Stomach (tissue), 4 donors: ENCODE data around the gene KCNAB1.

Source experiments
- EP300 ChIP-seq: sonication (generic); formaldehyde crosslinking; IDR thresholded peaks from one replicate; pipeline ENCODE4 v1.6.1; 2017; ENCODE audit warnings: antibody characterized with exemption
- POLR2A ChIP-seq, 4 donors: fragments of 450-650 bp; IDR thresholded peaks; one replicate each; pipeline ENCODE4 v1.6.1; 2016; ENCODE audit warnings: antibody characterized with exemption in 4 of 4, control low read depth in 2 of 4, mild to moderate bottlenecking in 1 of 4, moderate library complexity in 1 of 4
- TF ChIP-seq, protein P1 (sequence below), 7 experiments: fragments of 450-650 bp in 4 of 7; fragments of 200-600 bp in 3 of 7; sonication (generic) in 3 of 7; IDR thresholded peaks; one replicate each; pipeline ENCODE4 v1.5.1; 2016 to 2019; ENCODE audit warnings: antibody characterized with exemption in 7 of 7, control low read depth in 2 of 7, mild to moderate bottlenecking in 1 of 7

DNA sequence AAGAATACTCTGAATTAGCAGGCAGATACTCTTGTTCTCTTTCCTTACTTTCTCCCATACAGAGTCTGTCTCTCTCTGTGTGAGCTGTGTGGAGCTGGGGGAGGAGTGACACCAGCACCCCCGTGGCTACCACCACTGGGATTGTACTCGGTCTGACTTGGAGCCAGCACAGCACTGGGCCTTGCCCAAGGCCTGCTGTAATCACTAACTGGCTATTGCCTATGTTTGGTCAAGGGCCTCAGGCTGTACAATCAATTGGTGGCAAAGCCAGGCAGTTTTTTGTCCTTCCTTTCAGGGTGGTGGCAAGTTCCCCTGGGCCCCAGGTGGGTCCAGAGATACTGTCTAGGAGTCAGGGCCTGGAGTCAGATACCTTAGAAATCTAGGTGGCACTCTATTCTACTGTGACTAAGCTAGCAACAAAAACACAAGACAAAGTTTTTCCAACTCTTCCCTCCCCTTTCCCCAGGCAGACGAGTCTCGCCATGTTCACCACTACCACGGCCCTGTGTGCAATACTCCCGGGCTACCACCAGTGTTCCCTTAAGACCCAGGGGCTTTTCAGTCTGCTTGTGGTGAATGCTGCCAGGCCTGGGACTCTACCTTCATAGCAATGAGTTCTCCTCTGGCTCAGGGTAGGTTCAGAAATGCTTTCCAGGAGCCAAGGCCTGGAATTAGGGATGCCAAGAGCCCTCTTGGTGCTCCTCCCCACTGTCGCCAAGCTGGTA, 151.8 kb downstream of the KCNAB1 start:
- TF ChIP-seq, protein P1, sequence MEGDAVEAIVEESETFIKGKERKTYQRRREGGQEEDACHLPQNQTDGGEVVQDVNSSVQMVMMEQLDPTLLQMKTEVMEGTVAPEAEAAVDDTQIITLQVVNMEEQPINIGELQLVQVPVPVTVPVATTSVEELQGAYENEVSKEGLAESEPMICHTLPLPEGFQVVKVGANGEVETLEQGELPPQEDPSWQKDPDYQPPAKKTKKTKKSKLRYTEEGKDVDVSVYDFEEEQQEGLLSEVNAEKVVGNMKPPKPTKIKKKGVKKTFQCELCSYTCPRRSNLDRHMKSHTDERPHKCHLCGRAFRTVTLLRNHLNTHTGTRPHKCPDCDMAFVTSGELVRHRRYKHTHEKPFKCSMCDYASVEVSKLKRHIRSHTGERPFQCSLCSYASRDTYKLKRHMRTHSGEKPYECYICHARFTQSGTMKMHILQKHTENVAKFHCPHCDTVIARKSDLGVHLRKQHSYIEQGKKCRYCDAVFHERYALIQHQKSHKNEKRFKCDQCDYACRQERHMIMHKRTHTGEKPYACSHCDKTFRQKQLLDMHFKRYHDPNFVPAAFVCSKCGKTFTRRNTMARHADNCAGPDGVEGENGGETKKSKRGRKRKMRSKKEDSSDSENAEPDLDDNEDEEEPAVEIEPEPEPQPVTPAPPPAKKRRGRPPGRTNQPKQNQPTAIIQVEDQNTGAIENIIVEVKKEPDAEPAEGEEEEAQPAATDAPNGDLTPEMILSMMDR (IDR thresholded peaks at IDR 0.05) = no peak
- TF ChIP-seq POLR2A (IDR thresholded peaks at IDR 0.05) (no peak), EP300 (no peak)
